AG09309 (cell line): Measurements from ENCODE around the gene MDK.

ENCODE experiments used
- DNase-seq: peaks from one replicate; pipeline ENCODE4 v3.0.0-alpha.2; 2010; ENCODE audit warnings: low read depth
- H3K4me3 ChIP-seq: 2 replicates; pipeline ENCODE4 v1.5.1; 2011; ENCODE audit warnings: mild to moderate bottlenecking, low read depth, low read length, moderate library complexity; ENCODE audit not compliant: control insufficient read depth
- CTCF ChIP-seq: IDR thresholded peaks from 2 replicates; pipeline ENCODE4 v1.5.1; 2011; ENCODE audit warnings: mild to moderate bottlenecking, low read depth, low read length, inconsistent platforms; ENCODE audit not compliant: insufficient read depth, control insufficient read depth; ENCODE audit errors: missing control alignments

The MDK gene

DNA sequence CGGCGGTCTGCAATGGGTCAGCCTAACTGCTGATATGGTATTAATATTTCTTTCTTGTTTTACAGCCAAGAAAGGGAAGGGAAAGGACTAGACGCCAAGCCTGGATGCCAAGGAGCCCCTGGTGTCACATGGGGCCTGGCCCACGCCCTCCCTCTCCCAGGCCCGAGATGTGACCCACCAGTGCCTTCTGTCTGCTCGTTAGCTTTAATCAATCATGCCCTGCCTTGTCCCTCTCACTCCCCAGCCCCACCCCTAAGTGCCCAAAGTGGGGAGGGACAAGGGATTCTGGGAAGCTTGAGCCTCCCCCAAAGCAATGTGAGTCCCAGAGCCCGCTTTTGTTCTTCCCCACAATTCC lies 1.9 kb downstream of the MDK start:
- no peak overlapping the region for H3K4me3 ChIP-seq
- DNase-seq, result no peak
- no peak for TF ChIP-seq CTCF

GRCh38 chr11:46383974-46384701 lies 2.7 kb downstream of the MDK start:
- no peak for DNase-seq
- TF ChIP-seq CTCF, result no peak
- H3K4me3 ChIP-seq, result no peak overlapping the region

- no peak overlapping the region for H3K4me3 ChIP-seq
- DNase-seq, result no peak
- no peak for TF ChIP-seq CTCF
These were observed 3.9 kb downstream of the MDK start for GRCh38 chr11:46385169-46386004.

- no peak for DNase-seq
- TF ChIP-seq CTCF, result no peak
These were observed 4.6 kb downstream of the MDK start for GRCh38 chr11:46386005-46386578.

GRCh38 chr11:46386674-46387073 lies 5.2 kb downstream of the MDK start:
- no peak for DNase-seq
- TF ChIP-seq CTCF, result no peak
- H3K4me3 ChIP-seq, result no peak overlapping the region

More at GRCh38 chr11:46386005-46386578, 4.6 kb downstream of the MDK start:
- no peak overlapping the region for H3K4me3 ChIP-seq

GRCh38 chr11:46387456-46387855 lies 6.0 kb downstream of the MDK start:
- no peak for TF ChIP-seq CTCF
- no peak for DNase-seq
- H3K4me3 ChIP-seq, result no peak overlapping the region
